ENCODE results near the gene AEBP2.
"Not testable (repeated sequence)": the region's sequence is repeated elsewhere in the genome, so short reads cannot be mapped to it uniquely, and the experiment has no call there.

DNA sequence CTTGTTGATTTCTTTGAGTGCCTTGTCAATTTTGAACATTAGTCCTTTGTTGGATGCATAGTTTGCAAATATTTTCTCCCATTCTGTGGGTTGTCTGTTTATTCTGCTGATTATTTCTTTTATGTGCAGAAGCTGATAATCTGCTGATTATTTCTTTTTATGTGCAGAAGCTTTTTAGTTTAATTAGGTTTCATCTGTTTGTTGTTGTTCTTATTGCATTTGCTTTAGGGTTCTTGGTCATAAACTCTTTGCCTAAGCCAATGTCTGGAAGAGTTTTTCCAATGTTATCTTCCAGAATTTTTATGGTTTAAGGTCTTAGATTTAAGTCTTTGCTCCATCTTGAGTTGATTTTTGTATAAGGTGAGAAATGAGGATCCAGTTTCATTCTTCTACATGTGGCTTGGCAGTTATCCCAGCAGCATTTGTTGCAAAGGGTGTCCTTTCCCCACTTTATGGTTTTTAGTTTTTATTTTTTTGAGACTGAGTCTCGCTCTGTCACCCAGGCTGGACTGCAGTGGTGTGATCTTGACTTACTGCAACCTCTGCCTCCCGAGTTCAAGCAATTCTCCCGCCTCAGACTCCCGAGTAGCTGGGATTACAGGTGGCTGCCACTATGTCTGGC is 36.7 kb downstream of the AEBP2 start:
- TF ChIP-seq, protein P1, sequence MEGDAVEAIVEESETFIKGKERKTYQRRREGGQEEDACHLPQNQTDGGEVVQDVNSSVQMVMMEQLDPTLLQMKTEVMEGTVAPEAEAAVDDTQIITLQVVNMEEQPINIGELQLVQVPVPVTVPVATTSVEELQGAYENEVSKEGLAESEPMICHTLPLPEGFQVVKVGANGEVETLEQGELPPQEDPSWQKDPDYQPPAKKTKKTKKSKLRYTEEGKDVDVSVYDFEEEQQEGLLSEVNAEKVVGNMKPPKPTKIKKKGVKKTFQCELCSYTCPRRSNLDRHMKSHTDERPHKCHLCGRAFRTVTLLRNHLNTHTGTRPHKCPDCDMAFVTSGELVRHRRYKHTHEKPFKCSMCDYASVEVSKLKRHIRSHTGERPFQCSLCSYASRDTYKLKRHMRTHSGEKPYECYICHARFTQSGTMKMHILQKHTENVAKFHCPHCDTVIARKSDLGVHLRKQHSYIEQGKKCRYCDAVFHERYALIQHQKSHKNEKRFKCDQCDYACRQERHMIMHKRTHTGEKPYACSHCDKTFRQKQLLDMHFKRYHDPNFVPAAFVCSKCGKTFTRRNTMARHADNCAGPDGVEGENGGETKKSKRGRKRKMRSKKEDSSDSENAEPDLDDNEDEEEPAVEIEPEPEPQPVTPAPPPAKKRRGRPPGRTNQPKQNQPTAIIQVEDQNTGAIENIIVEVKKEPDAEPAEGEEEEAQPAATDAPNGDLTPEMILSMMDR (IDR thresholded peaks at IDR 0.05; ENCODE audit: poor library complexity): not testable (repeated sequence)
- not testable (repeated sequence) for TF ChIP-seq EZH2 (IDR thresholded peaks at IDR 0.05; ENCODE audit: borderline replicate concordance); EZH2phosphoT487 (IDR thresholded peaks at IDR 0.05; ENCODE audit: low read depth, severe bottlenecking, unreplicated experiment)
